SU-DHL-6 (cell line): Measurements from ENCODE around the gene TNP2.
"Not testable (repeated sequence)": the region's sequence is repeated elsewhere in the genome, so short reads cannot be mapped to it uniquely, and the experiment has no call there.

ENCODE experiments used
- H2AFZ ChIP-seq: fragments of 200-600 bp; sonication (generic); 2 replicates; pipeline ENCODE4 v1.6.1; 2014; ENCODE audit warnings: low read depth, mild to moderate bottlenecking, moderate library complexity, mixed read lengths, antibody characterized with exemption, low read length; ENCODE audit not compliant: severe bottlenecking
- H3F3A ChIP-seq: fragments of 200-600 bp; shearing (Covaris generic); 2 replicates; pipeline ENCODE4 v1.6.0; 2016; ENCODE audit warnings: antibody characterized with exemption, mild to moderate bottlenecking; ENCODE audit not compliant: insufficient read depth
- H3K27ac ChIP-seq: fragments of 200-600 bp; sonication (generic); 2 replicates; pipeline ENCODE4 v1.5.1; 2016; ENCODE audit warnings: low read depth, mild to moderate bottlenecking, low read length, moderate library complexity, mixed read lengths
- H3K27me3 ChIP-seq: fragments of 200-600 bp; sonication (generic), shearing (Covaris generic); 2 replicates; pipeline ENCODE4 v1.6.0; 2014; ENCODE audit warnings: mild to moderate bottlenecking, low read length
- H3K36me3 ChIP-seq: fragments of 200-600 bp; sonication (generic); 2 replicates; pipeline ENCODE4 v1.6.1; 2014; ENCODE audit warnings: mild to moderate bottlenecking, low read length, mixed read lengths
- H3K4me2 ChIP-seq: fragments of 300-600, 200-600 bp; shearing (Covaris generic), sonication (generic); 2 replicates; pipeline ENCODE4 v1.6.0; 2014; ENCODE audit warnings: low read length, low read depth, mild to moderate bottlenecking; ENCODE audit not compliant: poor library complexity, severe bottlenecking
- H3K4me3 ChIP-seq: fragments of 200-600 bp; sonication (generic); 2 replicates; pipeline ENCODE4 v1.5.1; 2014; ENCODE audit warnings: antibody characterized with exemption, low read length, mild to moderate bottlenecking, mixed read lengths; ENCODE audit not compliant: insufficient read depth, poor library complexity, severe bottlenecking
- H3K79me2 ChIP-seq: fragments of 200-600 bp; sonication (generic); 2 replicates; pipeline ENCODE4 v1.6.1; 2014; ENCODE audit warnings: mild to moderate bottlenecking, low read length, moderate library complexity; ENCODE audit not compliant: insufficient read depth
- H3K9ac ChIP-seq: fragments of 200-600 bp; sonication (generic); 2 replicates; pipeline ENCODE4 v1.7.0; 2014; ENCODE audit warnings: mild to moderate bottlenecking, low read length
- H3K9me2 ChIP-seq: fragments of 200-600 bp; sonication (generic); replicated peaks from 2 replicates; pipeline ENCODE4 v1.6.1; 2014; ENCODE audit warnings: low read length; ENCODE audit not compliant: insufficient read depth
- H3K9me3 ChIP-seq: fragments of 200-600 bp; sonication (generic); 2 replicates; pipeline ENCODE4 v1.6.1; 2014; ENCODE audit warnings: low read length, mixed read lengths; ENCODE audit not compliant: insufficient read depth
- H4K20me1 ChIP-seq: fragments of 200-600 bp; sonication (generic); 2 replicates; pipeline ENCODE4 v1.6.1; 2014; ENCODE audit warnings: low read depth, mild to moderate bottlenecking, antibody characterized with exemption, low read length, moderate library complexity, mixed read lengths
- CTCF ChIP-seq: fragments of 200-600 bp; sonication (generic); IDR thresholded peaks from one replicate; pipeline ENCODE4 v1.5.1; 2017; ENCODE audit warnings: antibody characterized with exemption, mild to moderate bottlenecking, low read length, moderate library complexity; ENCODE audit not compliant: insufficient read depth, poor library complexity, severe bottlenecking
- EZH2phosphoT487 ChIP-seq: fragments of 200-600 bp; sonication (generic), shearing (Covaris generic); conservative IDR thresholded peaks from 2 replicates; pipeline ENCODE4 v1.6.1; 2018; ENCODE audit warnings: mild to moderate bottlenecking, antibody characterized with exemption, low read length, moderate library complexity, mixed read lengths

TNP2 gene

GRCh38 chr16:11299865-11300559, 30.9 kb upstream of the TNP2 start:
- no peaks in the 10 kb centered on the region for H3K27me3 ChIP-seq
- no peak overlapping the region for H3K4me2 ChIP-seq
- H3K79me2 ChIP-seq: no peaks in the 10 kb centered on the region
- TF ChIP-seq EZH2phosphoT487: no peak
- no peak for TF ChIP-seq CTCF
- H3K27ac ChIP-seq: no peak overlapping the region
- H3K4me3 ChIP-seq: no peak overlapping the region
- H3K9ac ChIP-seq: no peak overlapping the region
- H3K9me3 ChIP-seq: no peaks in the 10 kb centered on the region
- H3K36me3 ChIP-seq: no peaks in the 10 kb centered on the region
- no peaks in the 10 kb centered on the region for H4K20me1 ChIP-seq
- peaks cover 33% of the 10 kb centered on the region for H3F3A ChIP-seq
- H3K9me2 ChIP-seq: no peaks in the 10 kb centered on the region
- H2AFZ ChIP-seq: no peak overlapping the region

GRCh38 chr16:11298950-11299547, 29.9 kb upstream of the TNP2 start:
- H3K4me3 ChIP-seq, H3K36me3 ChIP-seq, H2AFZ ChIP-seq, H4K20me1 ChIP-seq, H3K9ac ChIP-seq, H3K9me2 ChIP-seq, H3K9me3 ChIP-seq, H3K79me2 ChIP-seq, H3K27me3 ChIP-seq: not testable (repeated sequence)
- Histone ChIP-seq H3K27ac (peak overlapping the region; percentile 96), H3K4me2 (peak overlapping the region; percentile 66), H3F3A (peaks cover 40% of the 10 kb centered on the region)

GRCh38 chr16:11298143-11298900, 29.2 kb upstream of the TNP2 start:
- peak overlapping the region; percentile 15 for H3K4me3 ChIP-seq
- no peaks in the 10 kb centered on the region for H4K20me1 ChIP-seq
- peak overlapping the region; percentile 51 for H3K9ac ChIP-seq
- peak overlapping the region; percentile 96 for H3K27ac ChIP-seq
- peak overlapping the region; percentile 83 for H2AFZ ChIP-seq
- no peaks in the 10 kb centered on the region for H3K79me2 ChIP-seq
- peak overlapping the region; percentile 66 for H3K4me2 ChIP-seq
- no peaks in the 10 kb centered on the region for H3K36me3 ChIP-seq
- peaks cover 42% of the 10 kb centered on the region for H3F3A ChIP-seq
- TF ChIP-seq CTCF (no peak), EZH2phosphoT487 (no peak)
- no peaks in the 10 kb centered on the region for H3K9me2 ChIP-seq
- H3K9me3 ChIP-seq: no peaks in the 10 kb centered on the region
- H3K27me3 ChIP-seq: no peaks in the 10 kb centered on the region
